Activated CD8-positive, alpha-beta memory T cell treated with anti-CD3 and anti-CD28 coated beads, Interleukin-2, amount 50 U/mL, for 24 hours (primary cell): Measurements from ENCODE around the gene RAD51C.
"Not testable (repeated sequence)": the region's sequence is repeated elsewhere in the genome, so short reads cannot be mapped to it uniquely, and the experiment has no call there.

Experiments used
- DNase-seq: peaks from one replicate; pipeline ENCODE4 v3.0.0-alpha.2; 2020; ENCODE audit errors: extremely low read depth

RAD51C gene

GRCh38 chr17:58684003-58684402 lies 8.4 kb upstream of the RAD51C start:
- DNase-seq = no peak

GRCh38 chr17:58684462-58684861 lies 7.9 kb upstream of the RAD51C start:
- not testable (repeated sequence) for DNase-seq

GRCh38 chr17:58686980-58687379 lies 5.4 kb upstream of the RAD51C start:
- DNase-seq = no peak

- no peak for DNase-seq
These were observed 3.9 kb upstream of the RAD51C start for GRCh38 chr17:58688521-58688920.

GRCh38 chr17:58690033-58690432 lies 2.4 kb upstream of the RAD51C start:
- not testable (repeated sequence) for DNase-seq

GRCh38 chr17:58691701-58692238 lies 632 bp upstream of the RAD51C start, which contains the start of gene TEX14:
TSS of gene TEX14 (minus strand) at chr17:58692045. CDS start at chr17:58652001, 40,044 bp downstream.
- no peak for DNase-seq

- DNase-seq = no peak
These were observed 806 bp downstream of the RAD51C start for GRCh38 chr17:58693208-58693607.

- no peak for DNase-seq
These were observed 1.3 kb downstream of the RAD51C start for GRCh38 chr17:58693751-58694150.

GRCh38 chr17:58694302-58694701 lies 1.9 kb downstream of the RAD51C start:
- no peak for DNase-seq

- no peak for DNase-seq
These were observed 2.4 kb downstream of the RAD51C start for GRCh38 chr17:58694826-58695225.

GRCh38 chr17:58699771-58700170 lies 7.4 kb downstream of the RAD51C start:
- DNase-seq = no peak

GRCh38 chr17:58702045-58702476 lies 9.7 kb downstream of the RAD51C start:
- DNase-seq = no peak

- DNase-seq = no peak
These were observed 10.3 kb downstream of the RAD51C start for GRCh38 chr17:58702708-58703107.

GRCh38 chr17:58703137-58703915 lies 10.9 kb downstream of the RAD51C start:
- no peak for DNase-seq

GRCh38 chr17:58703916-58704286 lies 11.5 kb downstream of the RAD51C start:
- no peak for DNase-seq

- DNase-seq = no peak
These were observed 14.1 kb downstream of the RAD51C start for GRCh38 chr17:58706351-58707140.

- no peak for DNase-seq
These were observed 18.6 kb downstream of the RAD51C start for GRCh38 chr17:58710948-58711552.

- no peak for DNase-seq
These were observed 29.9 kb downstream of the RAD51C start for GRCh38 chr17:58722274-58722673.

- no peak for DNase-seq
These were observed 30.3 kb downstream of the RAD51C start for GRCh38 chr17:58722696-58723095.

GRCh38 chr17:58728798-58729197 lies 36.4 kb downstream of the RAD51C start:
- DNase-seq = no peak

GRCh38 chr17:58730937-58731336 lies 38.5 kb downstream of the RAD51C start:
- DNase-seq = no peak

GRCh38 chr17:58734040-58734439 lies 41.6 kb downstream of the RAD51C start:
- DNase-seq = no peak
